Stimulated activated CD8-positive, alpha-beta memory T cell treated with anti-CD3 and anti-CD28 coated beads, Interleukin-7, amount 100 ng/mL, for 24 hours (primary cell): ENCODE data around the gene WDR18.
A peak's percentile ranks its signal among the peaks of the same experiment; 100 is the strongest.
"Not testable (repeated sequence)": the region's sequence is repeated elsewhere in the genome, so short reads cannot be mapped to it uniquely, and the experiment has no call there.

Experiments used
- DNase-seq: peaks from one replicate; pipeline ENCODE4 v3.0.0-alpha.2; 2020; ENCODE audit warnings: low read depth

WDR18 gene

DNA sequence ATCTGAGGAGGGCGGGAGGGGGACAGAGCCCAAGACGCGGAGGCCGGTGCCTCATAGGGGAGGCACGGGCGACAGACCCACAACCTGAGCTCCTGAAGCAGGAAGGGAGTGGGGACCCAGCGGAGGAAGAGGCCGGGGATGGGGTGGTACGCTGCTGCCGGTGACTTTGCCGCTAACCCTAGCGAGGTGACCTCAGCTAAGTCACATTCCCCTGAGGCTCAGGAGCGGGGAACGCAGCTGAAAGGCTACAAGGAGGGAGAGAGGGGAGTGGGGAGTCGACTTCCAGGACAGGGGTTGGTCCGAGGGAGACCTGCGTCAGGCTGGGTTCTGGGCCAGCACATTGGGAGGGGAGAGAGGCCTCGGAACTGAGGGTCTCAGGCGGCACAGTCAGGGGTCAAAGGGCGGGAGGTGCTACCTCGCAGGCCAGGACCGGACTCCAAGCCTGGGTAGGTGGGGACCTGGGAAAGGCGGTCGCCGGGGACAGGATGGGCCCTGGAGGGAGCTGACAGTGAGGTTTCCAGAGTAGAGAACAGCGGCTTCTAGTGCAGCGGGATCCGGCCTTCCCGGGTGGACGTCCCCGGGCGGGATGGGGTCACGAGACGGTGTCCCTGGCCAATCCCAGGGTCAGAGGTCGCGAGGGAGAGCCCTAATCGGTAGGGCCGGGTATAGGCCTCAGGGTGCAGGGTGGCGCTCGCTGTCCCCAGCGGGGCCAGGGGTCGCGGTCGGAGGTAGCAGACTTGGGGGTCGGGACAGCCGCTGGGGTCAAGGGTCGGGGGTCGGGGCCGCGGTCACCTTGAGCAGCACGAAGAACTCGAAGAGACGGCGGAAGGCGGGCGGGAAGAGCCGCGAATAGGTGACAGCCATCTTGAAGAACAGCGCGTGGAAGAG, 36.1 kb downstream of the WDR18 start:
- no peak for DNase-seq

DNA sequence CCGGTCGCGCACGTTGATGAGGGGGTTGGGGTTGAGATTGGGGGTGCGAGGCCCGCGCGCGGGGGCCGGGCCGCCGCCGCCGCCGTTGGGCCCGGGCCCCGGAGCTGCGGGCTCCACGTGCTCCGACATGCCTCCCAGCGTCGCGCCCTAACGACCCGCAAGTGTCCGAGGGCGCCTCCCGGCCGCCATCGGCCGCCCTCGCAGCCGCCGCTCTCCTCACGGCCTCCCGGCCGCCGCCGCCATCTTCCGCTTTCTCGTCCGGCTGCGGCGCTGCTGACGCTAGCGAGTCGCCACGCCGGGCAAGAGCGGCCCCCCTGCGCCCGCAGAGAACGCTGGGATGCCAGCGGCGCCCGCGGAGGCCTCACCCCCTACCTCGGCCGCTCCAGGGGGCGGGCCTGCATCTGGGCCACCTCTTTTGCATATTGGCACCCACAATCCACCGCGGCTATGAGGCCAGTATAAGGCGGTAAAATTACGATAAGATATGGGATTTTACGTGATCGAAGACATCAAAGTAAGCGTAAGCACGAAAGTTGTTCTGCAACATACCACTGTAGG, 36.8 kb downstream of the WDR18 start, which contains the start of gene TMEM259:
TSS of gene TMEM259 (minus strand) at position 256 of the 558 bp plus-strand sequence. CDS start at position 129, 127 bp downstream.
- DNase-seq: peak; percentile 92

DNA sequence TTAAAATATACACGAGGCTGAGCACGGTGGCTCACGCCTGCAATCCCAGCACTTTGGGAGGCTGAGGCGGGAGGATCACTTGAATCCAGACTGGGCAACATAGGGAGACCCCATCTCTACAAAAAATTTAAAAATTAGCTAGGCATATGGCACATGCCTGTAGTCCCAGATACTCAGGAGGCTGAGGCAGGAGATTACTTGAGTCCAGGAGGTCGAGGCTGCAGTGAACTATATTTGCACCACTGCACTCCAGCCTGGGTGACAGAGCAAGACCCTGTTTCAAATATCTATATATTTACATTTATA, 39.7 kb downstream of the WDR18 start:
- DNase-seq: not testable (repeated sequence)

DNA sequence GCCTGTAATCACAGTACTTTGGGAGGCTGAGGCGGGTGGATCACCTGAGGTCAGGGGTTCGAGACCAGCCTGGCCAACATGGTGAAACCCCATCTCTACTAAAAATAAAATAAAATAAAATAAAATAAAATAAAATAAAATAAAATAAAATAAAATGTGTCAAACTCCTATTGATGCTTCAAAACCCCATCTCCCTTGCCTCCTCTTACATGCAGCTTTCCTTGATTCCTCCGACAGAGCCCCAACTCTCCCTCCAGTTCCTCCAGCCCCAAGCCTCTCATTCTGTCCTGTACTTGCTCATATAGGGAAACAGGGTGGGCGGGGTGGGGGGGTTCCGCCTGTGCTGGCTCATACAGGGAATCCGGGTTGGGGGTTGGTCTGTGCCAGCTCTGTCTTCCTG, 40.9 kb downstream of the WDR18 start:
- not testable (repeated sequence) for DNase-seq

DNA sequence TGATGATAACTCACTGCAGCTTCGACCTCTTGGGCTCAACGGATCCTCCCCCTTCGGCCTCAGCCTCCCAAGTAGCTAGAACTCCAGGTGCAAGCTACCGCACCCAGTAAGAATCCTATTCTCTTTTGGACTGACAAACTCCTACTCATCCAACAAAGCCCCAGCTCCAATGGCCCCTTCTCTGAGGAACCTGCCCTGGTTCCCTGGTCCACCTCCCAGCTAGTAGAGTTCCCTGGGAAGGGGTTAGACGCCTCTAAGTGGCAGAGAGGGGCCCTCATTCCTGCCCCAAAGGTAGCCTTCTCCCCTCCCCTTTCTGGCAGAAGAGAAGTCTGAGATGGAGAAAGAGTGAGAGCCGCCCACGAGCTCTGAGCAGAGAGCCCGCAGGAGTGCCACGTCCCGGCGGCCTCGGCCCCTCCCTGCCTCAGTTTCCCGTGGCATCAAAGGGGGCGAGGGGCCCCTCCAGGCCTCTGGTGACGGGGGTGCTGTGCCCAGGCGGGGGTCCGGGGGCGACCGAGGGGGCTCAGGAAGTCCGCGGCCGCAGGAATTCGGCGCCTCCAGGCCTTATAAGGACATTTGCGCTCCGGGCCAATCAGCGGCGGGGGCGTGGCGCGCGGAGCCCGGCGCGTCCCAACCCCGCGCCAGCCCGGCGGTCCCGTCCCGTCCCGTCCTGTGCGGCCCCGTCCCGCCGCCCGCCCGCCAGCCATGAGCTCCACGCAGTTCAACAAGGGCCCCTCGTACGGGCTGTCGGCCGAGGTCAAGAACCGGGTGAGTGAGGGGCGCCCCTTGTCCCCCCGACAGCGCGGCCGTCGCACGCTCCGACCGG, 42.0 kb downstream of the WDR18 start, which contains the start of gene CNN2:
TSS of gene CNN2 (plus strand) at position 649 of the 823 bp plus-strand sequence. CDS start at position 703, 54 bp downstream.
- no peak for DNase-seq

DNA sequence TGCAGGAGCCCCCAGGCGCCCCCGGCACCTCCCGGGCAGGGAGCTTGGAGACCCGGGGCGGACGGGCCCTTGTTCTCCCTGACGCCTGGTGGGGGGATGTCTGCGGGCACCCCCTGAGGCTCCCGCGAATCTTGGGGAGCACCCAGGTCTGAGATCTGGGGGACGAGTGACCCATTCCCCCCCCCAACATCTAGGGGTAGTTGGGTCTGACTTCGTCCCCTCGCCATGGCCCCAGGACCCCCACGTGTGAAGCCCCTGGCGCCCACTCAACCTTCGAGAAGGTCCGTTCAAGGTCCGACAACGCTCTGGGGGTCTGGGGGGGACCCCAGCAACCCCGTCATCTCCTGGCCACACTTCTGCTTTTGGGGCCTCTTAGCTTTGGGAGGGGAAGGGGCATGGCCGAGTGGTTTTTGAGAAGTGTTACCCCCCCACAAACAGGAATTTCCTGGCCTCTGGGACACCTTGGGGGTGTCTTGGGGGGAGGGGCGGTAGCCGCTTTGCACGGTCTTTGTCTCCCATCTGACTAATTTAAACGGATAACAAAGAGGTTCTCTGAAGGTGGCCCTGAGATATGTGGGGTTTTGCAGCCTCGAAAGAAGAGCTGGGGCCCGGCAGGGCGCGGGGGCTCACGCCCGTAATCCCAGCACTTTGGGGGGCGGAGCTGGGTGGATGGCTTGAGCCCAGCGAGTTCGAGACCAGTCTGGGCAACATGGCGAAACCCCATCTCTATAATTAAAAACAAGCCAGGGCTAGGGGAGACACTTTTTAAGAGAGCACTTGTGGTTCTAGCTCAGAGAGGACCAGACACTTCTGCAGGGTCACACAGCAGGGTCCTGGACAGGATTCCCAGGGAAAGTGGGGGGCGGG, 42.9 kb downstream of the WDR18 start:
- no peak for DNase-seq

DNA sequence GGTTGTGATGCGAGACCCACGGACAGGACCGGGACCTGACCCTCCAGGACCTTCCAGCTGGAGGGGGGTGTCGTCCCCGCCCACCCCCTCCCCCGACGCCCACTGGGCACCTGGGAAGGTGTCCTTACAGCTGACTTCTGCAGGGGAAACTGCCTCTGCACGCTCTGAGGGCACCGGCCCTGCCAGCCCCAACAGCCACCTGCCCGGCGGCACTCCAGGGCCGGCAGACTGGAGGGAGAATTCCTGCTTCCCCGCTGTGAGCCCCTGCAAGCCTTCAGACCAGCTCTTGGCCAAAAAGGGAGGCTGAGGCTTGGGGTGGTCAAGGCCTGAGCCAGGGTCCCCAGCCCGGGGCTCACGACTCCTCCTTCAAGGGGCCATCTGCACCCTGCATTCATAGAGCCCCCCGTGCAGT, 43.5 kb downstream of the WDR18 start:
- DNase-seq: no peak

DNA sequence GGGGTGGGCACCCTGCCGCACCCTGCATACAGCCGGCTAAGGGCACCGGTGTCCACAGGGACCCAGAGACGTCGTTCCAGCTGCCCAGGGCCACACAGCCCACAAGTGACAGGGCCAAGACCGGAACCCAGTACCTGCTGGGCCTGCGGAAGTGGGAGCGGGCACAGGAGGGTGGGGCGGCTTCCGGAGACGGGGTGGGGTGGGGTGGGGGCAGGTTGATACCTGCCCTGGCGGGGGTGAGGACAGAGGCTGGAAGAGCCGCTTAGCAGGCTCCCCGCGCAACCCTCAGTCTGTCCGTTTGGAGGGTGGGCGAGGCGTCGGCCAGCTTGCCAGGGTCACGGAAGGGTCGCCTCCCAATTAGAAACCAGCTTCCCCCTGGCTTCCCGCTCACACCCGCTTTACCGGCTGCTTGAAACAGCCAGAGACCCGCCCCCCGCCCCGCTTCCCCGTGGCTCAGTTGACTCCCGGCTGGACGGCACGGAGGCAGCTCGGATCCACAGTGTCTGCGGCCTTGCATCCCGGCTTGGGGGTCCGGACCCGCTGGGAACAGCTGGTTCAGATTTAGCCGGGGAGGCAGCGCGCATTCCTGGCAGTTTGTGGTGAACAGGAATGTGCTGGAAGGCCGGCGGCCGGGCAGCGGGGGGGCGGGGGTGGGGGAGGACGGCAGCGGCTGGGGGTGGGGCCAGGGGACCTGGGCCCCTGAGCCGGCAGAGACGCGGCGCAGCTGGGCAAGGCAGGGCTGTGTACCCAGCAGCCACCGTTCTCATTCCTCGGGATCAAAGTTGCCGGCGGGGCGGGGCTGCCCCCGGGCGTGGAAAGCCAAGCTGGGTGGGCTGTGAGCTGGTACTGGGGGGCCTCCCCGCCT, 44.1 kb downstream of the WDR18 start:
- no peak for DNase-seq

DNA sequence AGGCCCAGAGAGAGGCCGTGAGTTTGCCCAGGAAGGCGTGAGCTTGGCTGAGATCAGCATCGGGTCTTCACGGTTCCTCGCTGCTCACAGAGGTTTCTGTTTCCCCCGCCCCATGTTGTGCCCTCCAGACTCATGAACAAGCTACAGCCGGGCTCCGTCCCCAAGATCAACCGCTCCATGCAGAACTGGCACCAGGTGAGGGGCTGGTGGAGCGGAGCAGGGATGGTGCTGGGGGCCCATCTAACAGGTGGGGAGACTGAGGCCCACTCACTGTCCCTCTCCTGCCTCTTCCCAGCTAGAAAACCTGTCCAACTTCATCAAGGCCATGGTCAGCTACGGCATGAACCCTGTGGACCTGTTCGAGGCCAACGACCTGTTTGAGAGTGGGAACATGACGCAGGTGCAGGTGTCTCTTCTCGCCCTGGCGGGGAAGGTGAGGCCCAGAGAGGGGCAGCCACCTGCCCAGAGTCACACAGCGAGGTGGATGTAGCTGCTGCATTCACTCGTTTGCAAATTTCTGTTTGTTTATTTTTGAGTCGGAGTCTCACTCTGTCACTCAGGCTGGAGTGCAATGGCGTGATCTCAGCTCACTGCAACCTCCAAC, 48.2 kb downstream of the WDR18 start:
- no peak for DNase-seq

DNA sequence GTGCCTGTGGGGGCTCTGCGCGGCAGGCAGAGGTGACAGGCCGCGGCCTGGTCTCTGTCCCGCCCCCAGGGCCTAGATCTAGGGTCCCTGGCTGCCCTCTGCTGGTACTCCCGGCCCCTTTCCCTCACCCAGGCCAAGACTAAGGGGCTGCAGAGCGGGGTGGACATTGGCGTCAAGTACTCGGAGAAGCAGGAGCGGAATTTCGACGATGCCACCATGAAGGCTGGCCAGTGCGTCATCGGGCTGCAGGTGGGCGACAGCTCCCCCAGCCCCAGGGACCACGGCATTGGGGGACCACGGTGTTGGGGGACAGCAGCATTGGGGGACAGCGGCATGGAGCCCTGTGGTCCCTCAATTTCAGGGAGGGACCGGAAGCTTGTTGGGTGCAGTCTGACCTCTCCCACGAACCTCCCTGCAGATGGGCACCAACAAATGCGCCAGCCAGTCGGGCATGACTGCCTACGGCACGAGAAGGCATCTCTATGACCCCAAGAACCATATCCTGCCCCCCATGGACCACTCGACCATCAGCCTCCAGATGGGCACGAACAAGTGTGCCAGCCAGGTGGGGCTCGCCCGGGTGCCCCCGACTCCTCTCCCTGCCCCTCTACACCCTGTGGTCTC, 52.0 kb downstream of the WDR18 start:
- DNase-seq: no peak

DNA sequence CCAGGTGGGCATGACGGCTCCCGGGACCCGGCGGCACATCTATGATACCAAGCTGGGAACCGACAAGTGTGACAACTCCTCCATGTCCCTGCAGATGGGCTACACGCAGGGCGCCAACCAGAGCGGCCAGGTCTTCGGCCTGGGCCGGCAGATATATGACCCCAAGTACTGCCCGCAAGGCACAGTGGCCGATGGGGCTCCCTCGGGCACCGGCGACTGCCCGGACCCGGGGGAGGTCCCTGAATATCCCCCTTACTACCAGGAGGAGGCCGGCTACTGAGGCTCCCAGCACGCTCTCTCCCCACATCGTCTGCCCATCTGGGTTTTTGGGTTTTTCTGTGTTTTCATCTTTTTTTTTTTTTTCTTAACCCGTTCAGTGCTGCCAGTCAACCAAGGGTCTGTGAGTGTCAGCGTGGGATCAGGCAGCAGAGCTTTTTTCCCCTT, 53.5 kb downstream of the WDR18 start:
- no peak for DNase-seq

DNA sequence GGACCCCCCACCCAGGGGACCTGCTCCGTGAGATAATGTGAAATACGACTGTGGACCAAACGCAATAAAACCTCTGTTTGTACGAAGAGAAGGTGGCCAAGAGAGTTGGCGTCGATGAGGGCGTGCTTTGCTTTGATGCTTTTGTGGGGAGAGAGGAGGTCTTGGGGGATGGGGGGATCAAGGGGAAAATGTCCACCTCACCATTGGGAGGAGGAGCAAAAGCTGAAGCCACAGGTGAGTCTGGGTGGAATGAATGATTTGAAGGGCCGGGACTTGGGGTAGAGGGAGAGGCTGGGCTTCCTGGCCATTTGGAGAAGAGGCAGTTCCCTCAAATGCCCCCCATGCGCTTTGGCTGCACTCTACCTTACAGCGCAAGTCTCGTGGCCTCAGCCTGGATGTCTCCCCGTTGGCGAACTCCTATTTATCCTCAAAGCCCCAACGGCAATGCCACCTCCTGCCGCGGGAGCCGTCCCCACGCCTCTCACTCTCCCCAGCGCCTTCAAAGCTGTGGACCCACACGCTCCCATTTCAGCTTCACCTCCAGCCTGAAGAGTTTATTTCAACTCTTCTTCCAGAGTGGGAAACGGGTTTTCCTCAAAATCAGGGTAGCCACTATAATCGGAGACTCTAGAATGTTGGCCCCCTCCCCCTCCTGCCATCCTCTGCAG, 55.0 kb downstream of the WDR18 start:
- no peak for DNase-seq

DNA sequence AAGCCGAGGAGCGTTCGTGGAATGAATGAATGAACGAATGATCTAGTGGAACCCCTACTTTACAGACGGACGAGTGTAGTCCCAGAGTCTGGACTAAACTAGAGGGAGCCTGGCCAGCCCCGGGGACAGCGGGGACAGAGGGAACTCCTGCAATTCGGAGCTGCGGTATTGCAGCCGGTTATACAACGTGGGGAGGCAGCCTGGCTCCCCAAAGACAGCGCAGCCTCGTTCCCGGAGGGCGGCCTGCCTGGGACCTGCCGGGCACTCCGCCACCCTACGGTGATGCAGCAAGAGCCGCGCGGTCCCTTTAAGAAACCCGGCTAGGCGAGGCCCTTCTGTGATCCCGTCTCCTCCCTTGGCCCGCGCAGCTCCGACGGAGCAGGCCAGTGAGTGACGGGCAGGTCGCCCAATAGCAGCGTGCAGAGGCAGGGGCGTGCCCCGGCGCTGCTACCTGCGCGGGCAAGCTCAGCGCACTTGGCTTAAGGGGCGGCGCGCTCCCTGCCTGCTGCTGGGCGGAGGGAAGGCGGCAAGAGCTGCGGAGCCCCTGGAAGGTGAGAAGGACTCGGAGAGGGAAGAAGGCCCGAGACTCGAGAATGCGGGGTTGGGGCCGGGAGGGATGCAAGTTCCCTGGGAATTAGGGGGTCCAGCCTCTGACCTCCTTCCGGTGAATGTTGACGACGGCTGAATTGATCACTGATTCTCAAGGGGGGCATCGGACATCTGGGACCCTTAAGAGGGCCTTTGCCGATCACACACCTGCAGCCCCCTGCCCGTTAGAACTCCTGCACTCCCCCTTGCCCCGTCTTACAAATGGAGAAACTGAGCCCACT, 55.7 kb downstream of the WDR18 start, which contains the start of gene ABCA7:
TSS of gene ABCA7 (plus strand) at position 462 of the 830 bp plus-strand sequence. CDS start 1,255 bp downstream, outside the sequence.
- peak; percentile 99 for DNase-seq

DNA sequence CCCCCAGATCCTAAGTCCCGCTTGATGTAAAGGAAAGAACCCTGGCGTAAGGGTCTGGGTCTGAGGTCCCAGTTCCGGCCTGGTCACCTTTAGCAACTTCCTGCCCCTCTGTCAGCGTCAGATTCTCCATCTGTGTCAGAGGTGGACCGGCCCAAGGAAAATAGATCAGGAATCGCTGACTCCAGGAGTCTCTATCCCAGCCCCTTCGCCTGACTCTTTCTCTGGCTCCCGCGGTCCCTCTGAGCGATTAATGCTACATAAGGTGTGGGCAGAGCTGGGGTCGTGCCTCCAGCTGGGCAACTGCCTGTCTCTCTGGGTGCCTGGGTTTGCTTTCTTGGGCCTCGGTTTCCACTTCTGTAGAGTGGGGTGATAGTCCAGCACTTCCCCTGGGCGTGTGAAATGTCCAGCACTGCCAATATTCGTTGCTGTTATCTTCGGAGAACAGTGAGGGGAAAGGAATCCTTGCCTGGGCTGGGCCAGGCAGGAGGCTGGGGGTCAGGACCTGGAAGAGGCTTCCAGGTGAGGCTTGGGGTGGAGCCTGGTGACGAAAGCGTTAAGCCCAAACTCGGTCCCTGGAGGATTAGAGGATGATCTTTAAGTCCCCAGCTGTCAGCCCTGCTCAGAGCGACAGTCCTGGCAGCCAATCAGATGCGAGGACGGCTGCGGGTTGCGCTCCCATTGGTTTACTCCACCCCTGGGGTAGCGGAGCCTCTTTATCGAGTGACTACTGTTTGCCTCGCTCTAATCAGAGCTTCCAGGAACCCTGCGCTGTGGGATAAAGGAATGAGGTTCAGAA, 56.5 kb downstream of the WDR18 start:
- peak; percentile 83 for DNase-seq

DNA sequence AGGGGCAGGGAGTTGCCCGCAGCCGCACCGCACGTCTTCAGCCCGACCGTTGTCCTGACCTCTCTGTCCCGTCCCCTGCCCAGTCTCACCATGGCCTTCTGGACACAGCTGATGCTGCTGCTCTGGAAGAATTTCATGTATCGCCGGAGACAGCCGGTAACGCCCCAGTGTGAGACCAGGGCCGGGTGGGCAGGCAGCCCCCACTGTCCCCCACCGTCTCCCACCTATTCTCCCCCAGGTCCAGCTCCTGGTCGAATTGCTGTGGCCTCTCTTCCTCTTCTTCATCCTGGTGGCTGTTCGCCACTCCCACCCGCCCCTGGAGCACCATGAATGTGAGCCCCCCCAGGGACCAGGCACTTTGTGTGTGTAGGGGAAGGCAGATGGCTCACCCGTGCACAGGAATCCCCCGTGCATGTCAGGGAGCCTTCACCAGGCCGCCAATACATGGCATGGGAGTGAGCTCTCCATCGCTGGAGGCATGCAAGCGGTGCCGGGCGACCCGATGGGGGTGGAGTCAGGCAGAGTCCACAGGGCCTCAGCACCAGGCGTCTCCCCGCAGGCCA, 57.2 kb downstream of the WDR18 start:
- DNase-seq: no peak

DNA sequence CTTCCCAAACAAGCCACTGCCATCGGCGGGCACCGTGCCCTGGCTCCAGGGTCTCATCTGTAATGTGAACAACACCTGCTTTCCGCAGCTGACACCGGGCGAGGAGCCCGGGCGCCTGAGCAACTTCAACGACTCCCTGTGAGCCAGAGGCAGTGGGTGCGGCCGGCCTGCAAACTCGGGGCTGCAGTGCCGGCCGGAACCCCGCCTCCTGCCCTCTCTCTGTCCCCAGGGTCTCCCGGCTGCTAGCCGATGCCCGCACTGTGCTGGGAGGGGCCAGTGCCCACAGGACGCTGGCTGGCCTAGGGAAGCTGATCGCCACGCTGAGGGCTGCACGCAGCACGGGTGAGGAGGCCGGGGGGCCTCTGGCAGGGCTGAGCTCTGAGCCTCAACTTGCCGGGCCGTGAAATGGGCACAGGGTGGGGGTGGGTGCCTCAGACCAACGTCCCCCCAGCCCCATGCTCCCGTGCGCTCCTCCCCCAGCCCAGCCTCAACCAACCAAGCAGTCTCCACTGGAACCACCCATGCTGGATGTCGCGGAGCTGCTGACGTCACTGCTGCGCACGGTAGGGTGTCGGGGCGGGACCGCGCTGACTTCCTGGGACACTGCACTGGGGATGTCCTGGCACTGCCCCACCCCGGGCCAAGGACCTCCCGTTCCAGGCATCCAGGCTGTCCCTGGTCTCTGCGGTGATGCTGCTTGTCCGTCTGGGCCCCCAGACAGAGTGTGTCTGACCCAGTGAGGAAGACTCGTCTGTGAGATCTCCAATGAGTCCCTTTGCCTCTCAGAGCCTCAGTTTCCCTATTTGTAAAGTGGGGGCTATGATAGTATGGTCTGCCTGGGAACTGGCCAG, 57.9 kb downstream of the WDR18 start:
- DNase-seq: no peak
